Measurements from ENCODE around the gene PHF1.
A peak's percentile ranks its signal among the peaks of the same experiment; 100 is the strongest.
"Not testable (repeated sequence)": the region's sequence is repeated elsewhere in the genome, so short reads cannot be mapped to it uniquely, and the experiment has no call there.

The PHF1 gene

DNA sequence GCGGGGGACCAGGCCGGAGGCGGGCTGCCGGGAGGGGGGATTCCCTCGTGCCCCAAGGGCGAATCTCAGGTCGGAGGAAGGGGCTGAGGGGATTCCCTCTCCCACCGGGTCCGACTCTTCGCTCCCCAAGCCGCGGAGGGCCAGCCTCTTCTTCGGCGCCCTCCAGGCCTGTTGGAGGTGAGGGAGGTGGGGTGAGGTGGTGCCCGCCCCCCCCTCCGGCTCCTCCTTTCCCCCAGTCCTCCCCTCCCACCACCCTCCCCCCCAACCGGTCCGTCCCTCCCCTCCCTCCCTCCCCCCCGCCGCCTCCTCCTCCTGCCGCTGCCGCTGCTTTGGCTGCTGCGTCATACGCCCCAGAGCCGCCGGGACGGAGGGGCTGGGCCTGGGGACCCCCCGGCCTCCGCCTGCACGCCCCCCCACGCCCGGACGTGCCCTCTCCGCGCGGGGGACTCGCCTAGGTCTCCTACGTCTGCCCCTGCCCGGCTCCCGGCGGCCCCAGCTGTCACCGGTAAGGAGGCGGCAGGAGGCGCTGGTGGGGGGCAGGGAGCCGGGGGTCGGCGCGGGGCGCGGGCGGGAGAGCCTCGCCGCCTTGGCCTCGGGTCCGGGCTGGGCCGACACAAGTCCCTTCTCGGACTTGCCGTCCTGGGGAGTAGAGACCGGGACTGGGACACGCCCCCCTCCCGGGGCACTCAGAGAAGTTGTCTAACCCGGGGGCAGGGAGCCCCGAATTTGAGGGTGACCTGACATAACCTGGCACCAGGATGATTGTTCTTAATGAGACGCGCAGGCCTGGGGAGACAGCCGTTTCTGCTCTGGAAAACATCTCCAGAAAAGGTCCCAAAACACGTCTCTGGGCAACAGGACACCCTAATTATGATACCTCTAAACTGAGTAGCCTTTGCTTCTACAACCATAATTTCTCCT lies at the start of gene PHF1:
Gene PHF1, plus strand, starts transcription at position 304 of the 921 bp plus-strand sequence. CDS start 1,250 bp downstream, outside the sequence.
- DNase-seq: no peak

DNA sequence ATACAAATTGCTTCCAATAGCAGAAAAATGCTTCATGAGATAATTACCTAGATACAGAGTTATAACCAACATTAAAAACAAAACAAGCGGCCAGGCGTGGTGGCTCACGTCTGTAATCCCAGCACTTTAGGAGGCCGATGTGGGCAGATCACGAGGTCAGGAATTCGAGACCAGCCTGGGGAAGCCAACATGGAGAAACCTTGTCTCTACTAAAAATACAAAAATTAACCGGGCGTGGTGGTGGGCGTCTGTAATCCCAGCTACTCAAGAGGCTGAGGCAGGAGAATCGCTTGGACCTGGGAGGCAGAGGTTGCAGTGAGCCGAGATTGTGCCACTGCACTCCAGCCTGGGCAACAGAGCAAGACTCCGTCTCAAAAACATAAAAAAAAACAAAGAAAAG lies 47.3 kb upstream of the PHF1 start:
- DNase-seq: not testable (repeated sequence)

DNA sequence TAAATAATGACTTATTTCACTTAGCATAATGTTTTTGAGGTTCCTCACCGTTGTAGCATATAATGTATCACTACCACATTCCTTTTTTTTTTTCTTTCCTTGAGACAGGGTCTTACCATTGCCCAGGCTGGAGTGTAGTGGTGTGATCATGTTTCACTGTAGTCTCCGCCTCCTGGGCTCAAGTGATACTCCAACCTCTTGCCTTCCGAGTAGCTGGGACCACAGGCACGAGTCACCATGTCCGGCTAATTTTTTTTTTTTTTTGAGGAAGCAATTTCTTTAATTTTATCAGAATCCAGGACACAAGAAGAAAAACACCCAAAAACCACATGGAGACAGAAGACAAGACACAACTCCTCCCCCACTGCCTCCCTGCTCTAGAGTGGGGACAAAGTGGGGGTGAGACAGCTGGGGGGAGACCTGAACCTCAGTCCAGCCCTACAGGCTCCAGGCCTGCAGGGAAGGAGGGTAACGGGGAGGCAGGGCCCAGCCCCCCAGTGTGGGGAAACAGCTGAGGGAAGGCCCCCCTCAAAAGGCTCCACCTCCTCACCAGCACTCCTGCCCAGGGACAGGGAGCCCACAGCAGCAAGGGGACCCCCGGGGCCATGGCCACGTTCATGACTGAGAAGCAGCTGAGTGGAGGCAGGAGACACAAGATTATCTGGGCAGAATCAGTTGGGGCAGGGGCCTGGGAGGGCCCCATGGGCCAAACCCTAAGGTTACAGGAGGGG lies 46.2 kb upstream of the PHF1 start:
- DNase-seq: not testable (repeated sequence)

DNA sequence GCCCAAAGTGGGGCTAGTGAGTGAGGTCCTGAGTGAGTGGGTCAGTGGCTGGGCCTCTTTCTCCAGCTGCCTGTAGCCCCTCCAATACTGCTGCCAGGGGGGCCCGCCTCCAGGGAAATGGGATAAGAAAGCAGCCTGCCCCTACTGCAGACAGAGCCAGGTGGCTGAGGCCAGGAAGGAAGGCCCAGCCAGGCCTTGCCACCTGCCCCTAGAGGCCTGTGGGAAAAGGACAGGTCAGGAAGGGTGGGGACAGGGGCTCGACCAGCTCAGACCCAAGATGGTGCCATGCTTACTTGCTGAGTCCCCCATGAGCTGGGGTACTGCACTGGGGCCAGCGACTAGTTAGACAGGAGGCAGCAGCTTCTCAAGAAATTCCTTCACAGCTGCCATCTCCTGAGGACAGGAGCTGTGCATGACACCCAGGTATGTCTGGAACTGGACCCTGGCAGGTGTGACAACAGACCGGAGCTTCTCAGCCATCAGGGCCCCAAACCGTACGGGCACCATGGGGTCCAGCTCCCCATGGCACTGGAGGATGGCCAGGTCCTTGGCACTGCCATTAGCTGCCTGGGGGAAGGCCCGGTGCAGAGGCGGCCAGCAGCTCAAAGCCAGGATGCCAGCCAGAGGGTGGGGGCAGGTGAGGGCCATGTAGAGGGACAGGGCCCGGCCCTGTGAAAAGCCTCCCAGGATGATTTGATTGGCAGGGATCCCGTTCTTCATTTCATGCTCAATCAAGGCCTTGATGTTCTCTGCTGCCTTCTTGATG lies 45.4 kb upstream of the PHF1 start:
- DNase-seq: not testable (repeated sequence)

DNA sequence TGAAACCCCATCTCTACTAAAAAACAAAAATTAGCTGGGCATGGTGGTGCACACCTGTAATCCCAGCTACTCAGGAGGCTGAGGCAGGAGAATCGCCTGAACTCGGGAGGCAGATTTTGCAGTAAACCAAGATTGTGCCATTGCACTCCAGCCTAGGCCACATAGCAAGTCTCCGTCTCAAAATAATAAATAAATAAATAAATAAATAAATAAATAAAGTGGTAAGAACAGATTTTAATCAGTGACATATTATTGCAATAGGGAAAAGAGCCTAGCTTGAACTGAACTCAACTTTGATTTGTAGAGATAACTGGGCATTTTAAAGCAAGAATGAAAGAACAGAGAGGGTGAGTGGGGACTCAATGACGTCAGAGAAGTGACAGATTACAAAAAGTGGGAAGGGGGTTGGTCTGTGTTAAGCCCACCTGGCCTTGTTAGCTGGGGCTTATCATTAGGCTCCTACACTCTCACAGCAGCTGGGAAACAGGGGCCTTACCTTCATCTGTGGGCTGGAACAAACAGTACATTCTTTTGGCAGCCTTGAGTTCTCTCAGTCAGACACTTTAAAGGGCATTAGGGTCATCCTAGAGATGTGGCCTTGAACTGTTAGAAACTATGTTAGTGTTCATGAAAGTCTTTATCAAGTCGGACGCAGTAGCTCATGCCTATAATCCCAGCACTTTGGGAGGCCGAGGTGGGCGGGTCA lies 43.7 kb upstream of the PHF1 start:
- no peak for DNase-seq

DNA sequence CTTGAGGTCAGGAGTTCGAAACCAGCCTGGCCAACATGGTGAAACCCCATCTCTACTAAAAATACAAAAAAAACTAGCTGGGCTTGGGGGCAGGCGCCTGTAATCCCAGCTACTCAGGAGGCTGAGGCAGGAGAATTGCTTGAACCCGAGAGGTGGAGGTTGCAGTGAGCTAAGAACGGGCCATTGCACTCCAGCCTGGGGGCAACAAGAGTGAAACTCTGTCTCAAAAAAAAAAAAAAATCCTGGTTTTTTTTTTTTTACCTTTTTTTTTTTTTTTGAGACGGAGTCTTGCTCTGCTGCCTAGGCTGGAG lies 43.1 kb upstream of the PHF1 start:
- DNase-seq: not testable (repeated sequence)

DNA sequence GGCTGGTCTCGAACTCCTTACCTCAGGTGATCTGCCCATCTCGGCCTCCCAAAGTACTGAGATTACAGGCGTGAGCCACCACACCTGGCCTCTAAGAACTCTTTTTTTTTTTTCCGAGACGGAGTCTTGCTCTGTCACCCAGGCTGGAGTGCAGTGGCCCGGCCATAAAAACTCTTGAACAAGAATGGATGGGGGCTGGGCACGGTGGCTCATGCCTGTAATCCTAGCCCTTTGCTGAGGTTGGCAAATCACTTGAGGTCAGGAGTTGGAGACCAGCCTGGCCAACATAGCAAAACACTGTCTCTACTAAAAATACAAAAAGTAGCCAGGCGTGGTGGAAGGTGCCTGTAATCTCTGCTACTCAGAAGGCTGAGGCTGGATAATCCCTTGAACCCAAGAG lies 38.9 kb upstream of the PHF1 start:
- not testable (repeated sequence) for DNase-seq

DNA sequence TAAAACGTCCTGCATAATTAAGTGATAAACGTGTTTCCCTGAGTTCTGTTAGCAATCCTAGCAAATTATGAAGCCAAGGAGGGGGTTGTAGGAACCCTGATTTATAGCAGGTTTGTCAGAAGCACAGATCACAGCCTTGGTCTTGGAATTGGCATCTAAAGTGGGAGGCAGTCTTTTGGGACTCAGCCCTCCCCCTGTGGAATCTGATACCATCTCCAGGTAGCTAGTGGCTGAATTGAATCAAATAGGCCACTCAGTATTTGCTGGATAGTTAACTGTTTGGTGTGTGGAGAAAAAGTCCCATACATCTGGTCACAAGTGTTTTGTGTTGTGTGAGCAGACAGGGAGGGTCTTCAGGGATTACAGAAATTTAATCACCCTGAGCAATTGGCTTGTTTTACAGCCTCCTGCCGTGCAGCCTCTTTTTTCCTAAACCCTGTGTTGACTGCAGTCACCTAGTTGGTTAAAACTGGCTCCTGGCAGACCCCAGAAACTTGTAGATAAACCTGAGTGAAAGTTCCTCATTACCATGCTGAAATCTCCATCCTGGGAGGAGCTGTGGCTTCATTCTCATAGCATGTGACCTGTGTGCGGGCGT lies 38.2 kb upstream of the PHF1 start:
- no peak for DNase-seq

DNA sequence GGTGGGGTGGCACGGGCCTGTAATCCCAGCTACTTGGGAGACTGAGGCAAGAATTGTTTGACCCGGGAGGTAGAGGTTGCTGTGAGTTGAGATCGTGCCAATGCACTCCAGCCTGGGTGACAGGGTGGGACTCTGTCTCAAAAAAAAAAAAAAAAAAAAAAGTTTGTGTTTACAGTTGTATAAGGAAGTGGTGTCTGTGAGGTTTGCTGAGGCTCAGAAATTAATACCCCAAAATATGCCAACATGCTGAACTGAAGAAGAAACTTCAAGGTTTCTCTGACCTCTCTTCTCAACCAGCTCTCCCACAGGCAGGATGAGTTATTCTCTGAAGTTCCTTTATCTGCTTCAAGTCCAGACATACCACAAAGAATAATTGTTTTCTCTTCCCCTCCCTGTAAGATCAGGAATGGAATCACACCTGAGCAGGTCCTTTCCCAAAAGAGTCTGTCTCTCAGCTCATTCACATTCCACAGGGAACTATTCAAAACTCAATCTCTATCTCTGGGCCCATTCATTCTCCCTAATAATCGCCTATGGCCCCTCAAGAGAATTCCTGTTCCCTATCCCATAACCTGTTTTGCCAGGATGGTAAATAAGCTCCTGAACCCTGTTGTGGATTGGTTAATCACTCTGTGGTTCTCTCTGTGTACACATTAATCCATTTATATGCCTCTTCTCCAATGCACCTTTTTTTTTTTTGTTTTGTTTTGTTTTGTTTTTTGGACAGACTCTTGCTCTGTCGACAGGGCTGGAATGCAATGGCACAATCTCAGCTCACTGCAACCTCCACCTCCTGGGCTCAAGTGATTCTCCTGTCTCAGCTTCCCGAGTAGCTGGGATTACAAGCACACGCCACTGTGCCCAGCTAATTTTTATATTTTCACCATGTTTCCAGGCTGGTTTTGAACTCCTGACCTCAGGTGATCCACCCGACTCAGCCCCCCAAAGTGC lies 36.6 kb upstream of the PHF1 start:
- DNase-seq: no peak

DNA sequence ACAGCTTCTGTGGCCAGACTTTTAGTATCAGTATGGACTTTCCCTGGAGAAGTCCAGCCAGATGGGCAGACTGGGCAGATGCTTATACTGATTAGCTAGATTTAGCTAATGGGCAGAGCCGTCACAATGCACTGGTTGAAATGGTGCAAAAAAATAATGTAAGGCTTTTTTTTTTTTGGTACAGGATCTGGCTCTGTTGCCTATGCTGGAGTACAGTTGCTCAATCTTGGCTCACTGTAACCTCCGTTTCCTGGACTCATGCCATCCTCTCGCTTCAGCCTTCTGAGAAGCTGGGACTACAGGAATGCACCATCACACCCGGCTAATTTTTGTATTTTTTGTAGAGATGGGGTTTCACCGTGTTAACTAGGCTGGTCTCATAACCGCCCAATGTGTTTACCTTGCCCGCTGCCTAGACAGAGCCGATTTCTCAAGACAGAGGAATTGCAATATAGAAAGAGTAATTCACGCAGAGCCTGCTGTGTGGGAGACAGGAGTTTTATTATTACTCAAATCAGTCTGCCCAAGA lies 35.6 kb upstream of the PHF1 start:
- no peak for DNase-seq

DNA sequence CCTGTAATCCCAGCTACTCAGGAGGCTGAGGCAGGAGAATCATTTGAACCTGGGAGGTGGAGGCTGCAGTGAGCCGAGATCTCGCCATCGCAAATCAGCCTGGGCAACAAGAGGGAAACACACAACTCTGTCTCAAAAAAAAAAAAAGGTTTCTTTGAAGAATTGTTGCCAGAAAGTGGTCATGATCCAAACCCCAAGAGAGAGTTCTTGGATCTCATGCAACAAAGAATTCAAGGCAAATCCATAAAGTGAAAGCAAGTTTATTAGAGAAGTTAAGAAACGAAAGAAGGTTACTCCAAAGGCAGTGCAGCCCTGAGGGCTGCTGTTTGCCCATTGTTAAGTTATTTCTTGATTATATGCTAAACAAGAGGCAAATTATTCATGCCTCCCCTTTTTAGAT lies 33.6 kb upstream of the PHF1 start:
- no peak for DNase-seq

DNA sequence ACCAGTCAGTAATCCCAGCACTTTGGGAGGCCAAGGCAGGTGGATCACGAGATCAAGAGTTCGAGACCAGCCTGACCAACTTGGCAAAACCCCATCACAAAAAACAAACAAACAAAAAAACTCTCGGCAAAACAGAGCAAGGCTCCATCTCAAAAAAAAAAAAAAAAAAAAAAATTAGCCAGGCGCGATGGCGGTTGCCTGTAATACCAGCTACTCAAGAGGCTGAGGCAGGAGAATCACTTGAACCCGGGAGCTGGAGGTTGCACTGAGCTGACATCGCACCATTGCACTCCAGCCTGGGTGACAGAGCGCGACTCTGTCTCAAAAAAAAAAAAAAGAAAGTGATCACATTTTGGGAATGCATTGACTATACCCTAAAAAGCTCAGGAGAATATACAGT lies 31.6 kb upstream of the PHF1 start:
- DNase-seq: not testable (repeated sequence)

DNA sequence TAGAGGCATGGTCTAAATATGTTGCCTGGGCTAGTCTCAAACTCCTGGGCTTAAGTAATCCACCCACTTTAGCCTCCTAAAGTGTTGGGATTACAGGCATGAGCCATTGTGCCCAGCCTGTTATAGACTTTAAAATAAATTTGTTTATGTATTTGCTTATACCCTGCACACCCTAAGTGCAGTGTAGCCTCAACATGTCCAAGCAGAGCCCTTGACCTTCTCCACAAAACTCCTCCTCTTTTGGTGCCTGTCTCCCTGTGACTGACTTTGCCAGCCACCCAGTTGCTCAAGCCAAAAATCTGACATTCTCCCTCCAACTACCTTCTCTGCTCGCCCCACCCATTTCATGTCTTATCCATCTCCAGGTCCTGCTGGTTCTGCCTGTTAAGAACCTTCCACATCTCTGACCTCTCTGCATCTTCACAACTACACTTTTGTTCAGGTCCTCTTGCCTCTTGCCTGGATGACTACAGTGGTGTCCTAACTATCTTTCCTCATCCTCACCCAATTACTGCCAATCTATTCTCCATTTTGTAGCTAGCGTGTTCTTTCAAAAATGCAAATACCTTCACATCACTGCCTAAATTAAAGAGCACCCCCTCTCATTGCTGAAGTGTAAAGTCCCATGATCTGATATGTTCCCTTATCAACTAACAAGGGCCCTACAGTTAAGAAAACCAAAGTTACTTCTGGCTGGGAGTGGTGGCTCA lies 30.4 kb upstream of the PHF1 start:
- DNase-seq: no peak

DNA sequence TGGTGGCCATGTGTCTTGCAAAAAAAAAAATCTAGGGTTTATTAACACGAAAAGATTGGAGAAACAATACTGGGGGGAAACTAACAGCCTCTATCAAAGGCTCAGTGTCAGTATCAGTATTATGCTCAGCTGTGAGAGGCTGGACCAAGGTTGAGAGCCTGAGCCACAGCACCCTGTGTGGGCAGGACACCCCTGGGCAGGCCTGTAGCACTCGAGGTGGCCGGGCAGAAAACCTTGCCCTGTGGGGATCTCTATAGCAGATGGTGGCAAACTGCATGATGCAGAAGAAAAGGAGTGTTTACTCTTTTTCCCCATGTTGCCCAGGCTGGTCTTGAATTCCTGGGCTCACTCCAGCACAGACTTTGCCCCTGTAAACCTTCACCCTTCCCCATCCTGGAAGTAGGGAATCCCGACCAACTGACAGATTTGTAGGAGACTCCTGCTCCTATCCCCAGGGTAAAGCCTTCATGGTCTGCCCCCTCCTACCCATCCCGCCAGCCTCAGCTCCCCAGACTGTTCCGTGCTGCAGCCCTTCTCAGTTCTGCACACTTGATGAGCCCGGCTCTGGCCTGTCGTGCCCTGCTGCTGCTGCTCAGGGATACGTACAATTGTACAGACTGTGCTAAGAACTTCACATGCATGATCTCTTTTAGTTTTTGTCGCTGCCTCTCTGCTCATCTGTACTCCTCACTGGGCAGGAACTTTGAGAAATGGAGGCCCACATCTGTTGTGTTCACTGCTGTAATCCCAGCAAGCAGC lies 27.2 kb upstream of the PHF1 start:
- no peak for DNase-seq

DNA sequence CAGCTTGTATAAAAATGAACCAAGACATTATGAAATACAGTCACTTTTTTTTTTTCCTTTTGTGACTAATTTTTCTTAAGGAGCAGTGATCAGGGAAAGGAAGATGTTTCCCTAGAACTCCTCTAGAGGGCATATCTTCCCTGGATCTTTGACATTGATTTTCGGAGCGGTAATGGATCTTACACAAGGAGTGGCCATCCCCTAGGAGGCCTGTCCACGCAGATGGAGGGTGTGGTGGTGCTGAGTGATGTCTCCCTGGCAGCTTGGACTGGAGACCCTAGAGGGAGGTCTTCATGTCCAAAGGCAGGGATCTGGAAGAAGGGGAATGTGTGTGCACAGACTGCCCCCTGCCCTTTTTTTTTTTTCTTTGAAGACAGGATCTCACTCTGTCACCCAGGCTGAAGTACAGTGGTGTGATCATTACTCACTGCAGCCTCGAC lies 26.2 kb upstream of the PHF1 start:
- DNase-seq: no peak

DNA sequence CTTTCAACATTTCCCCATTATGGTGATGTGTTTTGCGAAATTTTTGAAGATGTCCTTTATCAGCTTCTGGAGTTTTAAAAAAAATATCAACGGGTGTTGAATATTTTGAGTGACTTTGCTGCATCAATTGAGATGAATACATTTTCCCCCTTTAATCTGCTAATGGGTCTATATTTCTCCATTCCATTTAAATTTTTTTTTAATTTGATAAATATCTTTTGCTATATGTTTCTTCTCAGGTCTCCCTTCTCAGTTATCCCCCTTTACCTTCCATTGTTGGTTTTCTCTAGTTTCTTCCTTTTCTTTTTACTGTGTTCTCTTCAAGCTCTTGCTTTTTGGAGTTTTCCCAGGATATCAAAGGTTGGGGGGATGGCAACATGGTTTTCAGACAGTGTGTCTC lies 20.6 kb upstream of the PHF1 start:
- no peak for DNase-seq

DNA sequence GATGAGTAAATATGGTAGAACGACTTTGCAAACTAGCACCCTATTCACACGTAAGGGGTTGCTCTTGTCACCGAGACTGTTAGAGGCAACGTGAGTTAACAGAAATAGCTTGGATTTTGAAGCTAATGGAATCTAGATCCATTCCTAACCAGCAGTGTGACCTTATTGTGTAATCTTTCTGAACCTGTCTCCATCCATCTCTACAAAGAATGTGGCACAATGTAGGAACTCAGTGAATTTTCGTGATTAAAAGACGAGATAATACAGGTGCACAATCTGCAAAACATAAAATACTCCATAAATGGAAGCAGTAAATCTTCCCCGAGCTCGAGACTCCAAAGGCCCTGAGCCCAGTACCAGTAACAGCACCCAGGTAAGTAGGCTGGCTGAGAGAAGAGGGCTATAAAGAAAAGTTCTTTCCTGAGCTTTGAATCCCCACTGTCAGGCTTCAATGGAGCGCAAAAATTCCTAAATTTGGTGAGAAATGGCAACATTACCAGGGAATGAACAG lies 20.0 kb upstream of the PHF1 start:
- DNase-seq: no peak

DNA sequence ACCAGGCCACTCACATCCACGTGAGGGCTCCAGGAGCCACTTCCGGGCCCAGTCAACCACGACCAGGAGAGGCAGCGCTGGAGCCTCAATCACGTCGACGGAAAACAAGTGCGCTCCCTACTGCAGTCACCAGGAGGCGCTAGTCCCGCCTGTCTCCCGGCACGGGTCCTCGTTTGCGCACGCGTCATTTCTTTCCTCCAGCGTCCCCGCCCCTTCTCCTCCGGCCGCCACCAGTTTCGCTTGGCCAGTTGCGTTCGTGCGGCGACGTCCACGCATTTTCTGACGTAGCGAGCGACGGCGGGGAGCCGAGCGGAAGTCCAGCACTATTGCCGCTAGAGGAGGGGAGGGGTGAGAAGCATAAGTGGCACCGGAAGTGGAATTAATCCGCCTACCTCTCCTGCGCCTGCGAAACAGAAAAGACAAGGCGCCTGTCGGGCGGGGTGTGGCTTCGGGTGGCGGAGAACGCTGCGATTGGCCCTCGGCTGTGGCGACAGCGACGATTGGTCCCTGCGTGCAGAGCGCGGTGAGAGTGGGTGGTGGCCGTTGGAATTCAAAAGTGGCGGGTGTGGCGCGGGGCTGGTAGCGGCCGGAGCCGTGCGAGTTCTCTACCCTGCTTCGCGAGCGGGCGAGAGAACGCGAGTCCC lies 19.4 kb upstream of the PHF1 start, which contains the start of gene KIFC1:
Gene KIFC1, plus strand, starts transcription at position 546 of the 644 bp plus-strand sequence. CDS start 163 bp downstream, outside the sequence.
- DNase-seq: peak; percentile 95

Measured in NCI-H1417 treated with DMSO at 0.1 percent for 48 hours (cell line).